LoVo (cell line): Measurements from ENCODE around the gene SPTSSA.
"Not testable (repeated sequence)": the region's sequence is repeated elsewhere in the genome, so short reads cannot be mapped to it uniquely, and the experiment has no call there.

Source experiments
- DNase-seq: peaks from one replicate; pipeline ENCODE4 v3.0.0-alpha.2; 2016; ENCODE audit warnings: low spot score

The SPTSSA gene

GRCh38 chr14:34426313-34427295, 35.4 kb downstream of the SPTSSA start:
- no peak for DNase-seq

- DNase-seq, result peak; percentile 31
These were observed 36.8 kb downstream of the SPTSSA start for GRCh38 chr14:34425095-34425851.

GRCh38 chr14:34424488-34424887, 37.6 kb downstream of the SPTSSA start:
- no peak for DNase-seq

- no peak for DNase-seq
These were observed 38.6 kb downstream of the SPTSSA start for GRCh38 chr14:34423445-34423844.

GRCh38 chr14:34420547-34421150, 41.4 kb downstream of the SPTSSA start:
- peak; percentile 27 for DNase-seq

GRCh38 chr14:34409721-34410120, 52.3 kb downstream of the SPTSSA start:
- no peak for DNase-seq

GRCh38 chr14:34407951-34408350, 54.1 kb downstream of the SPTSSA start:
- no peak for DNase-seq

- no peak for DNase-seq
These were observed 57.6 kb downstream of the SPTSSA start for GRCh38 chr14:34404416-34404815.

GRCh38 chr14:34403646-34404045, 58.4 kb downstream of the SPTSSA start:
- no peak for DNase-seq

GRCh38 chr14:34398024-34398423, 64.0 kb downstream of the SPTSSA start:
- no peak for DNase-seq

GRCh38 chr14:34387974-34388516, 74.0 kb downstream of the SPTSSA start:
- no peak for DNase-seq

GRCh38 chr14:34386865-34387485, 75.1 kb downstream of the SPTSSA start:
- DNase-seq, result no peak

GRCh38 chr14:34385881-34386280, 76.2 kb downstream of the SPTSSA start:
- DNase-seq, result not testable (repeated sequence)

GRCh38 chr14:34383839-34384238, 78.2 kb downstream of the SPTSSA start:
- DNase-seq, result no peak
